AG04450 (cell line): ENCODE measurements around the gene GPR157. TPM values are rescaled to one million over a fixed set of nuclear protein-coding genes. Genes with fewer than 3 reads are reported as not detected.
A peak's percentile ranks its signal among the peaks of the same experiment; 100 is the strongest.

Experiments
- CTCF ChIA-PET: fragments of 300-600, 350-600 bp; formaldehyde crosslinking; extraction: SDS; loops from one replicate; lab custom pipeline; 2022; ENCODE audit warnings: antibody characterized with exemption, inconsistent platforms; lab: Charles Lee
- POLR2A ChIA-PET: fragments of 350-600 bp; formaldehyde crosslinking; extraction: SDS; loops from one replicate; lab custom pipeline; 2021; ENCODE audit warnings: antibody characterized with exemption, inconsistent platforms; lab: Yijun Ruan, JAX
- DNase-seq: peaks from one replicate; pipeline ENCODE4 v3.0.0-alpha.2; 2011; ENCODE audit warnings: low read depth, low spot score
- H3K27ac ChIP-seq: one replicate; pipeline ENCODE4 v1.5.1; 2012; ENCODE audit warnings: low read depth, low read length, control low read depth
- H3K27me3 ChIP-seq: one replicate; pipeline ENCODE4 v1.6.0; 2012; ENCODE audit warnings: low read length; ENCODE audit not compliant: control insufficient read depth, insufficient read depth
- H3K4me3 ChIP-seq: 2 replicates; pipeline ENCODE4 v1.5.1; 2011; ENCODE audit warnings: mild to moderate bottlenecking, low read depth, low read length, control low read depth
- H3K9me3 ChIP-seq: 2 replicates; pipeline ENCODE4 v1.5.1; 2012; ENCODE audit warnings: low read length; ENCODE audit not compliant: control insufficient read depth, insufficient read depth
- CTCF ChIP-seq: IDR thresholded peaks from 2 replicates; pipeline ENCODE4 v1.5.1; 2011; ENCODE audit warnings: low read depth, low read length, control low read depth, inconsistent platforms
- polyA plus RNA-seq: library from polyadenylated mRNA; depleted of rRNA; stranded (reverse); fragments of >200 nt; gene quantifications from 2 replicates; pipeline ENCODE4 v1.2.3, GENCODE V29; 2011

GPR157 gene
- polyA plus RNA-seq, 1 experiment = 1.1 TPM

- Histone ChIP-seq H3K27me3 (no peaks in the 10 kb centered on the region), H3K9me3 (no peaks in the 10 kb centered on the region), H3K27ac (no peak overlapping the region), H3K4me3 (no peak overlapping the region)
- TF ChIP-seq CTCF = no peak
- ChIA-PET POLR2A (no interaction called here), CTCF (no interaction called here)
- DNase-seq = no peak
Measured at GRCh38 chr1:9112961-9113880, 15.7 kb downstream of the GPR157 start.

GRCh38 chr1:9111957-9112356 lies 16.9 kb downstream of the GPR157 start:
- TF ChIP-seq CTCF = no peak
- Histone ChIP-seq H3K9me3 (no peaks in the 10 kb centered on the region), H3K4me3 (no peak overlapping the region), H3K27me3 (no peaks in the 10 kb centered on the region), H3K27ac (no peak overlapping the region)
- DNase-seq = no peak
- POLR2A ChIA-PET = no interaction called here
- CTCF ChIA-PET = interaction anchor here (0.6 to 2.4 kb wide), 10 partner anchors 9 to 379 kb away, joined by 4 to 16 read pairs (median 9); no protein-coding TSS in a partner anchor

- H3K27ac ChIP-seq = no peak overlapping the region
- ChIA-PET CTCF (interaction anchor here (1.0 to 2.4 kb wide), 16 partner anchors 10 to 452 kb away, joined by 3 to 16 read pairs (median 8); partner anchors contain the start of gene H6PD), POLR2A (no interaction called here)
- no peaks in the 10 kb centered on the region for H3K9me3 ChIP-seq
- TF ChIP-seq CTCF = no peak
- H3K4me3 ChIP-seq = no peak overlapping the region
- no peaks in the 10 kb centered on the region for H3K27me3 ChIP-seq
- no peak for DNase-seq
Measured at GRCh38 chr1:9111357-9111691, 17.6 kb downstream of the GPR157 start.

GRCh38 chr1:9110669-9111356 lies 18.1 kb downstream of the GPR157 start:
- ChIA-PET POLR2A (interaction anchor here (0.7 kb wide), 1 partner anchor 123 kb away, joined by 3 read pairs; no protein-coding TSS in a partner anchor), CTCF (interaction anchor here (0.5 to 2.4 kb wide), 30 partner anchors 9 to 1238 kb away, joined by 3 to 16 read pairs (median 5); partner anchors contain the start of gene H6PD)
- H3K9me3 ChIP-seq = no peaks in the 10 kb centered on the region
- H3K4me3 ChIP-seq = no peak overlapping the region
- peak; percentile 96 for TF ChIP-seq CTCF
- peak overlapping the region; percentile 11 for H3K27ac ChIP-seq
- H3K27me3 ChIP-seq = no peaks in the 10 kb centered on the region
- peak; percentile 85 for DNase-seq
